ENCODE measurements around the gene ATE1.
"Not testable (repeated sequence)": the region's sequence is repeated elsewhere in the genome, so short reads cannot be mapped to it uniquely, and the experiment has no call there.

Gene ATE1

DNA sequence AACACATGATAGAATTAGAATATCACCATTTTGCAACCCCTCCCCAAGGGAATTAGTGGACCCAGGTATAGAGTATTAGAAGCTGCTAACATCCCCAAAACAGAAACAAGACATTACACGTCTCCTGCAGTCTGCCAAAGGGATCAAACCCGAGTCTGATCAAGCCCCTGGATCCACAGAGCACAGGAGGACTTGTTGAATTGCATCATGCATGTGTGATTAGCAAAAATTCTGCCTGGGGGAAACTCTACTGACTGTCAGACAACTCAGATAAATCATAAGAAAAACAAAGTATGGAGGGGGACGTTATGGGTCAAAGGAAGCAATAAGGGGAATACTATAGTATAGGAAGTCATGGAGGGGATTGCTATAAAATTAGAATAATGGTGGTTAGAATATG is 212.8 kb downstream of the ATE1 start:
- peaks cover 0 to 5% (median 0%) of the 10 kb centered on the region in 5 donors for H3K9me3 ChIP-seq (ENCODE audit: control insufficient read depth in 5 of 5, low read length in 5 of 5)
- no peak overlapping the region for H3K4me3 ChIP-seq (ENCODE audit: low read depth in 1 of 5, low read length in 5 of 5)
- H3K9ac ChIP-seq (ENCODE audit: low read length in 5 of 5), result no peak overlapping the region
- no peak overlapping the region for H3K27ac ChIP-seq (ENCODE audit: low read depth, low read length)
- H3K36me3 ChIP-seq (ENCODE audit: control insufficient read depth in 5 of 5, insufficient read depth in 5 of 5, low read length in 5 of 5), result no peaks in the 10 kb centered on the region
- peaks cover 0 to 2% (median 0%) of the 10 kb centered on the region in 5 donors for H3K4me1 ChIP-seq (ENCODE audit: control insufficient read depth in 5 of 5, insufficient read depth in 5 of 5, low read length in 5 of 5)
- no peaks in the 10 kb centered on the region for H3K27me3 ChIP-seq (ENCODE audit: control insufficient read depth in 5 of 5, insufficient read depth in 4 of 5, low read length in 5 of 5)

DNA sequence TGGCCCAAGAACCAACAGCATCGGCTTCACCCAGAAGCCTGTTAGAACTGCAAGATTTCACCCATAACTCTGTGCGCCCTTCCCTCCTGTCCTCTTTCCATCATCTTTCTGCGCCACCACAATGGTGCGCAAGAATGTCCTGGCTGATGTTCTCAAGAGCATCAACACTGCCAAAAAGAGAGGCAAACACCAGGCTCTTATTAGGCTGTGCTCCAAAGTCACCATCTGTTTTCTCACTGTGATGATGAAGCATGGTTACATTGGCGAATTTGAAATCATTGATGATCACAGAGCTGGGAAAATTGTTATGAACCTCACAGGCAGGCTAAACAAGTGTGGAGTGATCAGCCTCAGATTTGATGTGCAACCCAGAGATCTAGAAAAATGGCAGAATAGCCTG is 214.3 kb downstream of the ATE1 start:
- H3K27ac ChIP-seq (ENCODE audit: low read depth, low read length), result no peak overlapping the region
- no peaks in the 10 kb centered on the region for H3K36me3 ChIP-seq (ENCODE audit: control insufficient read depth in 5 of 5, insufficient read depth in 5 of 5, low read length in 5 of 5)
- H3K4me3 ChIP-seq (ENCODE audit: low read depth in 1 of 5, low read length in 5 of 5), result no peak overlapping the region
- peaks cover 0 to 4% (median 0%) of the 10 kb centered on the region in 5 donors for H3K27me3 ChIP-seq (ENCODE audit: control insufficient read depth in 5 of 5, insufficient read depth in 4 of 5, low read length in 5 of 5)
- H3K9ac ChIP-seq (ENCODE audit: low read length in 5 of 5), result no peak overlapping the region
- peaks cover 0 to 5% (median 0%) of the 10 kb centered on the region in 5 donors for H3K9me3 ChIP-seq (ENCODE audit: control insufficient read depth in 5 of 5, low read length in 5 of 5)
- H3K4me1 ChIP-seq (ENCODE audit: control insufficient read depth in 5 of 5, insufficient read depth in 5 of 5, low read length in 5 of 5), result peaks cover 0 to 6% (median 0%) of the 10 kb centered on the region in 5 donors

DNA sequence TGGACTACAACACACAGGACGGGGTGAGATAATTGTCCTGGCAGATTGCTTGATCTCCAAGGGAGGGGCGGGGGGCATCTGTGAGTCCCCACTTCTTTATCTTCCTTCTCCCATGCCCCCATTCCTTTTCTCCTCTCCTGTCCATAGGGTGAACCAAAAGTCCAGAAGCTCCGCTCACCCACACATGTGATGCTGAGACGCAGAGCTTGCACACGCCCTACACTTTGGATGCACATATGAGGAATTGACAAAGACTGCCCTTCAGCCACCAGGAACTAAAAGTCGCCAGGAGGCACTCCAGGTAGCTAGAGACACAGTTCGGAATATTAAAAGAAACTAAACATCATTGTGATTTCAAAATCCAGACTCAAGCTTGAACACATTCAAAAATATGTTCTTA is 216.9 kb downstream of the ATE1 start:
- Histone ChIP-seq H3K27ac (ENCODE audit: low read depth, low read length) (no peak overlapping the region), H3K27me3 (ENCODE audit: control insufficient read depth in 5 of 5, insufficient read depth in 4 of 5, low read length in 5 of 5) (peaks cover 0 to 4% (median 2%) of the 10 kb centered on the region in 5 donors), H3K9me3 (ENCODE audit: control insufficient read depth in 5 of 5, low read length in 5 of 5) (peaks cover 0 to 5% (median 0%) of the 10 kb centered on the region in 5 donors), H3K36me3 (ENCODE audit: control insufficient read depth in 5 of 5, insufficient read depth in 5 of 5, low read length in 5 of 5) (no peaks in the 10 kb centered on the region), H3K4me3 (ENCODE audit: low read depth in 1 of 5, low read length in 5 of 5) (no peak overlapping the region), H3K4me1 (ENCODE audit: control insufficient read depth in 5 of 5, insufficient read depth in 5 of 5, low read length in 5 of 5) (peaks cover 0 to 6% (median 0%) of the 10 kb centered on the region in 5 donors), H3K9ac (ENCODE audit: low read length in 5 of 5) (no peak overlapping the region)

DNA sequence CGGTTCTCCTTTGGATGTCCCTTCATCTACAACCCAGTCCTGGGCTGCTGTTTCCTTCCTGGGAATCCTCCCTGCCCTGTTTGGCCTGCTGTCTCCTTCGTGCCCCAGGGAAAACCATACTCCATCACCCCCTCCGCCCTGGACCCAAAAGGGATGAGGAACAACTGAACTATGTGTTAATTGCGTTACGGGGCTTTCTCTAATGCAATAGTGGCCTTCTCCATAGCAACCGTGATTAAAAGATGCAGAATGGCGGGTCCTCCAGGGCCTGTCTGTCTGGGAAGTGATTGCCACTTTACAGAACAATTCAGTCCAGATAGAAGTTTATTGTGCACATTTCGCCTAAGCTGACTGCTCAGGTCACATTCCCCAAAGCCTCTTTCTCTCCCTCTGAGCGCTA is 217.6 kb downstream of the ATE1 start:
- Histone ChIP-seq H3K9ac (ENCODE audit: low read length in 5 of 5) (no peak overlapping the region), H3K27ac (ENCODE audit: low read depth, low read length) (no peak overlapping the region), H3K4me3 (ENCODE audit: low read depth in 1 of 5, low read length in 5 of 5) (no peak overlapping the region), H3K4me1 (ENCODE audit: control insufficient read depth in 5 of 5, insufficient read depth in 5 of 5, low read length in 5 of 5) (peaks cover 0 to 6% (median 0%) of the 10 kb centered on the region in 5 donors), H3K9me3 (ENCODE audit: control insufficient read depth in 5 of 5, low read length in 5 of 5) (peaks cover 0 to 5% (median 0%) of the 10 kb centered on the region in 5 donors), H3K36me3 (ENCODE audit: control insufficient read depth in 5 of 5, insufficient read depth in 5 of 5, low read length in 5 of 5) (no peaks in the 10 kb centered on the region), H3K27me3 (ENCODE audit: control insufficient read depth in 5 of 5, insufficient read depth in 4 of 5, low read length in 5 of 5) (peaks cover 0 to 7% (median 2%) of the 10 kb centered on the region in 5 donors)

GRCh38 chr10:121709675-121710073 is 218.2 kb downstream of the ATE1 start:
- Histone ChIP-seq H3K27me3 (ENCODE audit: control insufficient read depth in 5 of 5, insufficient read depth in 4 of 5, low read length in 5 of 5) (peaks cover 0 to 7% (median 2%) of the 10 kb centered on the region in 5 donors), H3K9ac (ENCODE audit: low read length in 5 of 5) (no peak overlapping the region), H3K9me3 (ENCODE audit: control insufficient read depth in 5 of 5, low read length in 5 of 5) (peaks cover 0 to 5% (median 0%) of the 10 kb centered on the region in 5 donors), H3K27ac (ENCODE audit: low read depth, low read length) (no peak overlapping the region), H3K4me3 (ENCODE audit: low read depth in 1 of 5, low read length in 5 of 5) (no peak overlapping the region), H3K4me1 (ENCODE audit: control insufficient read depth in 5 of 5, insufficient read depth in 5 of 5, low read length in 5 of 5) (peaks cover 0 to 6% (median 0%) of the 10 kb centered on the region in 5 donors), H3K36me3 (ENCODE audit: control insufficient read depth in 5 of 5, insufficient read depth in 5 of 5, low read length in 5 of 5) (no peaks in the 10 kb centered on the region)

GRCh38 chr10:121708728-121709674 is 218.8 kb downstream of the ATE1 start:
- H3K27ac ChIP-seq (ENCODE audit: low read depth, low read length), result no peak overlapping the region
- no peak overlapping the region for H3K4me3 ChIP-seq (ENCODE audit: low read depth in 1 of 5, low read length in 5 of 5)

DNA sequence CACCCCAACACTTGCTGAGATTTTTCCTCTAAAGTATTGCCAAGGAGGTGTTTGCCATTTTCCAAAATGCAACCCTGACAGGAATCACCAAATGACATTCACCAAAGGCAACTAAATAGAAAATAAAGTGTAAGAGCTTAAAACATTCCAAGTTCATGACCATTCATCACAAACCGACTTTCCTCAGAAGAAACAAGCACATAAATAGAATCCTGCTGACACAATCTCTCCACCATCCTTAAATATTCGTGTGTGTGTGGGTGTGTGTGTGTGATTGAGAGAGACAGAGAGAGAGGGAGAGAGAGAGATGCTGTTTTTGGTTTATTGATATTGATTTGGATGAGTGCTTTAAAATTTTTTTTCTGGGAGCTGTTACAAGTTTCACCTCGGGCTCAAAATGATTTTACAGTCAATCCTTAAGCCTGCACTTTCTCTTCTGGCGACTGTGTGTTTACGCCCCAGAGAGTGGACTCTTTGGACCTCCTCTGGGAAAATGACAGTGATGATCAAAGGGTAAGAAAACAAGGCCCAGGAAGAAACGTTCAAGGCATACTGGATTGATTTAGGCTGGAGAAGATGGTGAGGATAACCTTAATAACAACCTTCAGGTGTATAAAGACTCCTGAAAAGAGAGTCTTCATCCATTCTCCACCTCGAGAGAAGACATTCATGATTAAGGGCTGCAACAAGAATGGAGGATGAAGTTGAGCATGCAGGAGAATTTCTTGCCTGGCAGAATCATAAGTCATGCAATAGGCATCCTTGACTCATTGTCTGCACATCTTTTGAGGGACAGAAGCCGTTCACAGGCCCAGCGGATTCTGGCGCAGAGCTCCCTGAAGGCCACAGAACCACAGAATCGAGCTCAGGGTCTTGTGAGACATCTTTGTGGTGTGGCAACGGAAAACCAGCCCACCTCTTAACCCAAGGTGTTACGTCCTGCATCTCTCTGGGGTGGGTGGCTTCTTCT is 225.2 kb downstream of the ATE1 start:
- Histone ChIP-seq H3K4me1 (ENCODE audit: control insufficient read depth in 5 of 5, insufficient read depth in 5 of 5, low read length in 5 of 5) (no peaks in the 10 kb centered on the region), H3K9ac (ENCODE audit: low read length in 5 of 5) (no peak overlapping the region), H3K36me3 (ENCODE audit: control insufficient read depth in 5 of 5, insufficient read depth in 5 of 5, low read length in 5 of 5) (no peaks in the 10 kb centered on the region), H3K27me3 (ENCODE audit: control insufficient read depth in 5 of 5, insufficient read depth in 4 of 5, low read length in 5 of 5) (peaks cover 0 to 4% (median 0%) of the 10 kb centered on the region in 5 donors), H3K9me3 (ENCODE audit: control insufficient read depth in 5 of 5, low read length in 5 of 5) (peaks cover 3 to 5% (median 4%) of the 10 kb centered on the region in 5 donors), H3K4me3 (ENCODE audit: low read depth in 1 of 5, low read length in 5 of 5) (no peak overlapping the region), H3K27ac (ENCODE audit: low read depth, low read length) (no peak overlapping the region)

More at GRCh38 chr10:121708728-121709674, 218.8 kb downstream of the ATE1 start:
- peaks cover 0 to 6% (median 0%) of the 10 kb centered on the region in 5 donors for H3K4me1 ChIP-seq (ENCODE audit: control insufficient read depth in 5 of 5, insufficient read depth in 5 of 5, low read length in 5 of 5)
- peaks cover 0 to under 1% (median 0%) of the 10 kb centered on the region in 5 donors for H3K9me3 ChIP-seq (ENCODE audit: control insufficient read depth in 5 of 5, low read length in 5 of 5)
- H3K9ac ChIP-seq (ENCODE audit: low read length in 5 of 5), result no peak overlapping the region
- peaks cover 0 to 7% (median 2%) of the 10 kb centered on the region in 5 donors for H3K27me3 ChIP-seq (ENCODE audit: control insufficient read depth in 5 of 5, insufficient read depth in 4 of 5, low read length in 5 of 5)
- H3K36me3 ChIP-seq (ENCODE audit: control insufficient read depth in 5 of 5, insufficient read depth in 5 of 5, low read length in 5 of 5), result no peaks in the 10 kb centered on the region

DNA sequence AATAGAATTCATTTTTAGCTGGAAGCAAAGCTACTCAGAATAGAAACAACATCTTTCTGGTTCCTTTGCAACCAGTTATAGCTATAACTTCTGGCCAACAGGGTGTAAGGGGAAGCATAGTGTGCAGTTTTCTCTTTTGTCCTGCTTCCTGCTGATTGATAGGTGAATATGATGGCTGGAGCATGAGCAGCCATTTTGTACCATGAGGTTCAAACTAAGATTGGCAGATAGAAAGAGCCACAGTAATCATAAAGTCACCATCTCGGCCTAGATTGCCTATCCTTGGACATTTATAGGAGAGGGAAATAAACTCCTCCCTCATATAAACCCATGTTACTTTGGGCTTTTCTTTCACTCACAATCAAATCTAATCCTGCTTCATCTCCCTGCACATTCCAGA is 227.4 kb downstream of the ATE1 start:
- Histone ChIP-seq H3K27me3 (ENCODE audit: control insufficient read depth in 5 of 5, insufficient read depth in 4 of 5, low read length in 5 of 5) (no peaks in the 10 kb centered on the region), H3K9ac (ENCODE audit: low read length in 5 of 5) (no peak overlapping the region), H3K36me3 (ENCODE audit: control insufficient read depth in 5 of 5, insufficient read depth in 5 of 5, low read length in 5 of 5) (no peaks in the 10 kb centered on the region), H3K27ac (ENCODE audit: low read depth, low read length) (no peak overlapping the region), H3K4me3 (ENCODE audit: low read depth in 1 of 5, low read length in 5 of 5) (no peak overlapping the region), H3K9me3 (ENCODE audit: control insufficient read depth in 5 of 5, low read length in 5 of 5) (peaks cover 3 to 5% (median 4%) of the 10 kb centered on the region in 5 donors), H3K4me1 (ENCODE audit: control insufficient read depth in 5 of 5, insufficient read depth in 5 of 5, low read length in 5 of 5) (no peaks in the 10 kb centered on the region)

- not testable (repeated sequence) for H3K4me1 ChIP-seq (ENCODE audit: control insufficient read depth in 5 of 5, insufficient read depth in 5 of 5, low read length in 5 of 5); H3K9ac ChIP-seq (ENCODE audit: low read length in 5 of 5); H3K27ac ChIP-seq (ENCODE audit: low read depth, low read length); H3K4me3 ChIP-seq (ENCODE audit: low read depth in 1 of 5, low read length in 5 of 5); H3K36me3 ChIP-seq (ENCODE audit: control insufficient read depth in 5 of 5, insufficient read depth in 5 of 5, low read length in 5 of 5); H3K27me3 ChIP-seq (ENCODE audit: control insufficient read depth in 5 of 5, insufficient read depth in 4 of 5, low read length in 5 of 5); H3K9me3 ChIP-seq (ENCODE audit: control insufficient read depth in 5 of 5, low read length in 5 of 5)
These were observed 228.1 kb downstream of the ATE1 start for GRCh38 chr10:121699703-121700102.

Measured in subcutaneous abdominal adipose tissue (tissue), 5 donors.